Measurements from ENCODE around the gene FNDC11.

The FNDC11 gene

DNA sequence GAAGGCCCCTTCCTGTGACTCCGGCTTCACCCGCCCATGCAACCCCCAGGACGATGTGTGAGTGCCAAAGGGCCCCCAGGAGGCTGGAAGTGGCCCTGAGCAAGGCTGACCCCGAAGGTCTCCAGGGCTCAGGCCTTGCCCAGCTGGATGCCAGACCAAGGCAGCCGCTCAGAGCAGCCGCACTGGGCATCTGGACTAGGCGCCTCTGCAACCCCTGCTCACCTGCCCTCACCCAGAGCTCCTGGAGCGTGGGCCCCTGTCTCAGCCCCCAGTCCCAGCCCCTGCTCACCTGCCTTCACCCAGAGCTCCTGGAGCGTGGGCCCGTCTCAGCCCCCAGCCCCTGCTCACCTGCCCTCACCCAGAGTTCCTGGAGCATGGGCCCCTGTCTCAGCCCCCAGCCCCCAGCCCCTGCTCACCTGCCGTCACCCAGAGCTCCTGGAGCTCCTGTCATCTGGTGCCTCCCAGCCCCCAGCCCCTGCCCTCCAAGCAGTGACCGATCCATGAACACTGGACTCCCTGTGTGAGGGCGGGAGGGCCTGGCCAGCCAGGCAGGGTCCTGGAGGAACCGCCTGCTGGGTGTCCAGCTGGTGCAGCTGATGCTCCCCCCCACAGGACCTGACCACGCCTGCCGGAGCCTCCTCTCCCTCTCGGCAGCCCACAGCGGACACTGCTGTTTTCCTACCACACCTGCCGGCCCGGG lies 7.6 kb upstream of the FNDC11 start:
- TF ChIP-seq REST (IDR thresholded peaks at IDR 0.05; ENCODE audit: insufficient read depth in 1 of 2, low read depth in 2 of 2, low read length in 2 of 2), result no peak
- no peak for TF ChIP-seq TAF1 (IDR thresholded peaks at IDR 0.05; ENCODE audit: borderline replicate concordance, insufficient read depth, low read length)
- no peak for TF ChIP-seq SIN3A (IDR thresholded peaks at IDR 0.05; ENCODE audit: borderline replicate concordance, insufficient read depth, low read length)
- no peak for TF ChIP-seq FOXP2 (optimal IDR thresholded peaks at IDR 0.05; ENCODE audit: borderline replicate concordance, extremely low read depth, extremely low read length, insufficient read depth)
- TF ChIP-seq POLR2AphosphoS5 (IDR thresholded peaks at IDR 0.05; ENCODE audit: low read depth, low read length), result no peak

GRCh38 chr20:63546956-63547724 lies 6.8 kb upstream of the FNDC11 start:
- TF ChIP-seq REST (IDR thresholded peaks at IDR 0.05; ENCODE audit: insufficient read depth in 1 of 2, low read depth in 2 of 2, low read length in 2 of 2) (no peak), FOXP2 (optimal IDR thresholded peaks at IDR 0.05; ENCODE audit: borderline replicate concordance, extremely low read depth, extremely low read length, insufficient read depth) (no peak), POLR2AphosphoS5 (IDR thresholded peaks at IDR 0.05; ENCODE audit: low read depth, low read length) (no peak), TAF1 (IDR thresholded peaks at IDR 0.05; ENCODE audit: borderline replicate concordance, insufficient read depth, low read length) (no peak), SIN3A (IDR thresholded peaks at IDR 0.05; ENCODE audit: borderline replicate concordance, insufficient read depth, low read length) (no peak)

GRCh38 chr20:63547725-63548480 lies 6.1 kb upstream of the FNDC11 start, which contains the start of gene SRMS:
Gene SRMS, minus strand, starts transcription at chr20:63547749. Its CDS starts 286 bp downstream, at chr20:63547463.
- TF ChIP-seq POLR2AphosphoS5 (IDR thresholded peaks at IDR 0.05; ENCODE audit: low read depth, low read length) (no peak), REST (IDR thresholded peaks at IDR 0.05; ENCODE audit: insufficient read depth in 1 of 2, low read depth in 2 of 2, low read length in 2 of 2) (no peak), SIN3A (IDR thresholded peaks at IDR 0.05; ENCODE audit: borderline replicate concordance, insufficient read depth, low read length) (no peak), TAF1 (IDR thresholded peaks at IDR 0.05; ENCODE audit: borderline replicate concordance, insufficient read depth, low read length) (no peak), FOXP2 (optimal IDR thresholded peaks at IDR 0.05; ENCODE audit: borderline replicate concordance, extremely low read depth, extremely low read length, insufficient read depth) (no peak)

- TF ChIP-seq REST (IDR thresholded peaks at IDR 0.05; ENCODE audit: insufficient read depth in 1 of 2, low read depth in 2 of 2, low read length in 2 of 2), result no peak
- no peak for TF ChIP-seq FOXP2 (optimal IDR thresholded peaks at IDR 0.05; ENCODE audit: borderline replicate concordance, extremely low read depth, extremely low read length, insufficient read depth)
- no peak for TF ChIP-seq TAF1 (IDR thresholded peaks at IDR 0.05; ENCODE audit: borderline replicate concordance, insufficient read depth, low read length)
- no peak for TF ChIP-seq SIN3A (IDR thresholded peaks at IDR 0.05; ENCODE audit: borderline replicate concordance, insufficient read depth, low read length)
- TF ChIP-seq POLR2AphosphoS5 (IDR thresholded peaks at IDR 0.05; ENCODE audit: low read depth, low read length), result no peak
These were observed 5.4 kb upstream of the FNDC11 start for GRCh38 chr20:63548542-63548941.

All from PFSK-1 (cell line).